T-helper 22 cell (primary cell): Measurements from ENCODE around the gene PPIA.
"Not testable (repeated sequence)": the region's sequence is repeated elsewhere in the genome, so short reads cannot be mapped to it uniquely, and the experiment has no call there.

Experiments
- DNase-seq: peaks from one replicate; pipeline ENCODE4 v3.0.0-alpha.2; 2020; ENCODE audit warnings: low read depth

PPIA gene

DNA sequence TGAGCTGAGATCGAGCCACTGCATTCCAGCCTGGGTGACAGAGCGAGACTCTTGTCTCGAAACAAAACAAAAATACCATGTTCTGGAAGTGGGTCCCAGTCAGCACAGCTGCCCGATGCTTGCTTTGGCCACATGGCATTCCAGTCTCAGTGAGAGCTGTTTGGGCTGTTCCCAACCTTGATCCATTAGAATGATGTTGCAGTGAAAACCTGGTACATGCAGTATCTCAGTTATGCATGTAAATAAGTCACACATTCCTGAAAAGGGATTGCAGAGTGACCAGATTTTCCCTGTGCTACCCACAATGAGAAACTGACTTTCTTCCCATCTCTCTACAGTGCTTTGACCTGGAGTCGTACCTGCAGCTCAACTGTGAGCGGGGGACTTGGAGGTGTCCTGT is 32.4 kb upstream of the PPIA start:
- DNase-seq, result no peak

DNA sequence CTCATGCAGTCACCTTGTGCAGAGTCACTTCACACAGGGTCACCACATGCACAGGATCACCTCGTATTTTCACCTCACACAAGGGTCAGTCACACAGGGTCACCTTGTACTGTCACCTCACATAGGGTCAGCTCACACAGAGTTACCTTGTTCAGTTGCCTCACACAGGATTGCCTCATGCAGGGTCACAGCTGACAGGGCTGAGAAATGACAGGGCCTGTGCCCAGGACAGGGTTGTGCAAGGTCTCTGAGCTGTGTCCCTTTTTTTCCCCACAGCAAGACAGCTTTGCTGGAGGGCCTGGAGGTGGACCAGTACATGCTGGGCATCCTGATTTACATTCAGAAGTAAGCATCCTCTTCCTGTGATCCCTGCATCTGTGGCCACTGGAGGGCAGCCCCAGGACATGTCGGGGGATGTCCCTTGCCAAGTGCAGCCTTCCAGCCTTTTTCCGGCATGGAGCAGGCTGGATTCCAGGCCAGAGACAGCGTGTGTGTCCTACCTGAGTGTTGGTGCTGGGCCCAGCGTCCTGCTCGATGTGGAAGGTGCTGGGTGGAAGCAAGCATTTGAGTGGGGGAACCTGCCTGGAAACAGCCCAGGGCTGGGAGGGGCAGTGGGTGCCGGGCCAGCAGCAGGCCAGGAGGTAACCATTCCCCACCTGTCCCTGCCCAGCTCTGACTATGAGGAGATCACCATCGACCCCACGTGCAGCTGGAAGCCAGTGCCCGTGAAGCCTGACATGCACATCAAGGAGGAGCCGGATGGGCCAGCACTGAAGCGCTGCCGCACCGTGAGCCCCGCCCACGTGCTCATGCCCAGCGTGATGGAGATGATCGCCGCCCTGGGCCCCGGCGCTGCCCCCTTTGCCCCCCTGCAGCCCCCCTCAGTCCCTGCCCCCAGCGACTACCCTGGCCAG is 31.6 kb upstream of the PPIA start:
- DNase-seq, result no peak

GRCh38 chr7:44765579-44766415 is 30.7 kb upstream of the PPIA start:
- no peak for DNase-seq

DNA sequence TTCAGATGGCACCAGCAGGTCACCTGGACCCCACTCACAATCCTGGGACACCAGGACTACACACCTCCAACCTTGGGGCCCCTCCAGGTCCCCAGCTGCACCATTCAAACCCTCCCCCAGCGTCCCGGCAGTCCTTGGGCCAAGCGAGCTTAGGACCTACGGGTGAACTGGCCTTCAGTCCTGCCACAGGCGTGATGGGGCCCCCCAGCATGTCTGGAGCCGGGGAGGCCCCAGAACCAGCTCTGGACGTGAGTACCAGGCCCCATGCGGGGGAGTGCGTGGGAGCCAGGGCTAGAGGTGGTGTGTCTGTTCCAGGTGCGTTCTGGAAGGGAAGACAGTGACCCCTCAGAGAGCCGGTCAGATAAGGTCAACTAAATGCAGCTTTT is 30.1 kb upstream of the PPIA start:
- DNase-seq, result no peak

GRCh38 chr7:44767134-44767911 is 29.2 kb upstream of the PPIA start:
- DNase-seq, result no peak

DNA sequence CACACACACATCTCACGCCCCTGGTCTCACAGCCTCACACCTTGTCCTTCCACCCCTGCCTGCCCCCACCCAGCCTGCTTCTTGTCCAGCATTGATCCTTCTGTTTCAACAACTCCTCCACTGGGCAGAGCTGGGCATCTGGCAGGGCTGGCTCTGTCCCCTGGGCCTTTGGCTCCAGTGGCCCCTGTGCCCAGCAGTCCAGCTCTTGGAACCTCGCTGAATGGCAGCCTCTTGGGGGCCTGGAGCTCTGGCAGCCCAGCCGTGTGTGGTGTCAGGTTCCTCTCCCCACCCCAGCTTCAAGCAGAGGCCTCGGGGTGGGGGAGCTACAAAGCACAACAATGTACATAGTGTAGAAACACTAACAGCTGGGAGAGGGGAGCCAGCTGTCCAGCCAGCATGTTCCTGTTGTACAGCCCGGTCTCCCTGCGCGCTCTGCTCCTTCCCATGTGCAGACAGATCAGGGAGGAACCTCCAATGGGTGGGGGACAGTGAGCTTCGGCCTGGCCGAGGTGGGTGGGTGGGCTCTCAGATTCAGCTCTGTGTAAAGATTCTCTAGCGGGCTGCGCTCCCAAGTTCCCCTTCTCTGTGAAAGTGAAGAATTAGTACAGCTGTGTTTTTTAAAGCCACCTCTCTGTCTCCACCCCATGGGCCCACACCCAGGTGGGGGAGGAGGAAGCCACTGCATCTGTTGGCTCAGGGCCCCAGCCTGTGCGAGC is 28.4 kb upstream of the PPIA start:
- DNase-seq, result no peak

- DNase-seq, result no peak
These were observed 27.7 kb upstream of the PPIA start for GRCh38 chr7:44768628-44769371.

DNA sequence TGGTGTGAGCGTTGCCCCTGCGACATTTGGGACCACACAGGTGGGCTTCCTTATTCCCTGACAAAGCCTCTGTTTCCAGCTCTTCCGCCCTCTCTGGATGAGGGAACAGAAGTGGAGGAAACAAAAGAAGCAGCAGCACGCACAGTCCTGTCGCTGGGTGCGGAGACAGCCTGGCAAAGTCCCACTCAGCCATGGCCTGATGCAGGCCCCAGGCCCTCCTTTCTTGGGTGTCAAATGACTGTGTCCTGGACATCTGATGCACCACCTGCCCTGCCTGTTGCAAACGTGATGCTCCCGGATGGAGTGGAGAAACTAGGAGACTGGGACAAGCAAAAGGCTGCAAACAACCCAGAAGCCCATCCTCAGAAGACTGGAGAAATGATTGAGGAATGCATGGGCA is 27.1 kb upstream of the PPIA start:
- no peak for DNase-seq

- DNase-seq, result no peak
These were observed 26.6 kb upstream of the PPIA start for GRCh38 chr7:44769776-44770294.

DNA sequence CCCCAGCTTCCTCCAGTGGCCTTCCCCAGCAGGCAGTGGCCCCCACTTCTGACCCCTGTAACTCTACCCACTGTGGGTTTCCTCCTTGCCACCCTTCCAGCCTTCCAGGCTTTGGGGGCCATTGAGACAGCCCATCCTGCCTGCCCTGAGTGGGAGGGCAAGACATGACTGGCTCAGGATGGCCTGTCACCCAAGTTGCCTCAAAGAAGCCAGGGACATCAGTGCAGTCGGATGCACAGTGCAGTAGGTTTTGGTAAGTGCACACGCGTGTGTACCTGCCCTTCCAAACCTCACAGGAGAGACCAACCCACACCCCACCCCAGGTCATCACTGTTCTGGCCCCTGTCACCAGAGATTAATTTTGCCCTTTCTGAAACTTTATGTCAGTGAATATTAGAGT is 25.1 kb upstream of the PPIA start:
- DNase-seq, result no peak

- DNase-seq, result no peak
These were observed 24.0 kb upstream of the PPIA start for GRCh38 chr7:44772440-44772839.

- DNase-seq, result no peak
These were observed 23.6 kb upstream of the PPIA start for GRCh38 chr7:44772867-44773266.

DNA sequence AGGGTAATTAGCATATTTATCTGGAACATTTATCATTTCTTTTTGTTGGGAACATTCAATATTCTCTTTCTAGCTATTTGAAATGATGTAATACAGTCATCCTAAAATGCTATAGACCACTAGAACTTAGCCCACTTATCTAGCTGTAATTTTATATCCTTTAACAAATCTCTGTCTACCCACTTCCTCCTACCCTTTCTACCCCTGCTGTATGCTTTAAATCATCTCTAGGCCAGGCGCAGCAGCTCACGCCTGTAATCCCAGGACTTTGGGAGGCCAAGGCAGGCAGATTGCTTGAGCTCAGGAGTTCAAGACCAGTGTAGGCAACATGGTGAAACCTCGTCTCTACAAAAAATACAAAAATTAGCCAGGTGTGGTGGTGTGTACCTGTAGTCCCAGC is 22.0 kb upstream of the PPIA start:
- not testable (repeated sequence) for DNase-seq

DNA sequence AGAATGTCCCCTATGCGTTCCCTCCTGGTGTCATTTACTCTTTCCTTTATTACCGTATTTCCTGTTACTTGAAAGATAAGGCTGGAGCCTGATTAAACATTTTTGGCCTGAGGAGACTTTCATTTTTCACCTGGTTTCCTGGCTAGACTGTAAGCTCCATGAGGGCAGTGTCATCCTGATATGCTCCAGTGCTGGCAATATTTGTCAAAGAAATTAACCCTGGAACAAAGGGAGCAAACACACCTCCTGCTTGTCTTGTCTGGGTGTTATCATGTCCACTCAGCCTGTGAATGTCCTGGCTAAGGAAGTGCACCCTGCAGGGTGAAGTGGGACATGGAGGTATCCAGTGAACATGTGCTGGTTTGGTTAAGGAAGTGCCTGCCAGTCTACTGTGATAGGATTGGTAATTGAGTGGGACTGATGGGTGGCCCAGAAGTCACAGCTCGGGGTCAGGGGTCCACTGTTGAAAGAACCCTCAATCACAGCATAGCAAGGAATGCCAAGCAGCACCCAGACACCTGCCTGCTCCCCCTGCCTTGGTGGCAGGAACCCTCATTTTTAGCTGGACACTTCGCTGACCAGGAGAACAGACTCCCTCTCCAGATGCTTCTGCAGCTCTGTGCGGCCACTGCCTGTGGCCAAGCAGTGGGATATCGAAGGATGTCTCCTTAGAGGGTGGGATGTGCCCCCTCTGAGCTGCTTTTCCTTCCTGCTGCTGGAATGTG is 20.9 kb upstream of the PPIA start:
- no peak for DNase-seq

DNA sequence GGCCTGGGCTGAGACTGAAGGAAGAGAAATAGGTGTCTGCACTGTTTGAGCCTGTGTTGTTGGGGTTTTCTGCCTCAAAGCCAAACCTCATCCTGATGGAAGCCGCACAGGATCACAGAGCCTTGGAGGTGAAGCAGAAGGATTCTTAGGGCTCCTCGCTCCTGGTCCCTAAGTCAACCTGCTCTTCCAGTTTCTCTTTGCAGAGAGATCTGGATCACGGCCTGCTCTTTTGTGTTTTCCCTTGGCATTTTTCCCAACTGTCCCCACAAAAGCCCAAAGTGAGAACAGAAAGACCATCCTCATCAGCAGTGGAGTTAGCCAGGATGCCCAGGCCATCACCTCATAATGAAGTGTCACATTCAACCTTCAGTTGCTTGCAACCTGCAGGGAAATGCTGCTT is 20.3 kb upstream of the PPIA start:
- no peak for DNase-seq

DNA sequence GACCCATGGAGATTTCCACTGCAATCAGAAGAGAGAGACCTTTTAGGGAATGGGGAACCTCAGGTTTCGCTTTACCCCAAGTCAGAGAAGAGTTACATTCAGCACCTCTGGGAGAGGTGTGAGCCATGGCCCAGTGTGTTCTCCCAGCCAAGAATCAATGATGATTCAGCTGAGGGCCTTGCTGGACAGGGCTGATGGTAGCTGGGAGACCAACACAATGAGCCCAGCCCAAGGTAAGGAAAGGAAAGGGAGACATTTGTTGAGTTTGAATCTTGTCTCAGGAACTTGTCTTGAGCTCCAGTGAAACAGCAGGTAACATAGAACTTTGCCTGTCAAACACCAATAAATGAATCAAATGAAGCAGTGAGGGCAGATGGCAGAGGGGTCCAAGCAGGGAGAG is 14.0 kb upstream of the PPIA start:
- no peak for DNase-seq

GRCh38 chr7:44783407-44783806 is 13.1 kb upstream of the PPIA start:
- no peak for DNase-seq

- no peak for DNase-seq
These were observed 12.1 kb upstream of the PPIA start for GRCh38 chr7:44784364-44784763.

DNA sequence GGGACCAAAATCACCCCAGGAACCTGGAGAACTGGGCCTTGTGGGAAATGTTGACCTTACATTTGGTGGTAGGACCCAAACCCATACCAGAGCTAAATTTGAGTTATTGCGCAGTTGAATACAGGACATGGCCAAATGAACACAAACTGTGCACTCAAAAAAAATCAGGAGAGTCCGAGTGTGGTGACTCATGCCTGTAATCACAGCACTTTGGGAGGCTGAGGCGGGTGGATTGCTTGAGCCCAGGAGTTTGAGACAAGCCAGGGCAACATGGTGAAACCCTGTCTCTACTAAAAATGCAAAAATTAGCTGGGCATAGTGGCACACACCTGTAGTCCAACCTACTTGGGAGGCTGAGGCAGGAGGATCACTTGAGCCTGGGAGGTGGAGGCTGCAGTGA is 11.3 kb upstream of the PPIA start:
- DNase-seq, result not testable (repeated sequence)

DNA sequence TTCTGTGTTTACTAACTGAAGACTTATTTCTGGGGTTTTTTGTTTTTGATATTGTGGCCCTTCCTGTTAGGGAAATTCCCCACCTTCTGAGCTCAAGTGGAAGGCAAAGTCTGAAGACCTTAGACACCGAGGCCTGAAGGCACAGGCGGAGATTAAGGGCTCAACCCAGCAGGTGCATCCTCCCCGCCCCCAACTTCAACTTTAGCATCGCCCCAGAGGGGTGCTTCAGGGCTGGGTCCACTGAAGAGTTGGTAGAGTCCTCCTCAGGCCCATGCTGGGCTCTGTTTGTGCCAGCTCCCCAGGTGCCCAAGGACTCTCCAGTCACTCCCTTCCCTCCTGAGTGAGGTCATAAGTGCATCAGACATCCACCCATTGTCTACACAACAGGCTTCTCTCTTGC is 9.4 kb upstream of the PPIA start:
- DNase-seq, result no peak
